Measurements from ENCODE around the gene ZMAT1.

DNA sequence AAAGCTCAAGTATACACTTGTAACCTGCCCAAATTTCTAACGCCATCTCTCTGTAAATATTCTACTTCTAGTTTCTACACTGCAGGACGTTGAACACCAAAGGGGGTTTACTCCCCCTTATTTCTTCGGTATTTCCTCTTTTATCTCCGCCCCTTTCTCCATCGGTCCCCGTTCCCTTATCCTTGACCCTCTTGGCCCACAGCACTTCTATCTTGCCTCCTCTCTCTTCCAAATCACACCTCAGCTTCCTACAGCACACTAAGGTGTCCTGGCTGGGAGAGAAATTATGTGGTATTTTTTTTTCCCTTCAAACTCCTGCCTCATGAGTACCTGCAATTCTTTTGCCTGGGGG is 715 bp downstream of the ZMAT1 start:
- TF ChIP-seq, protein P1, sequence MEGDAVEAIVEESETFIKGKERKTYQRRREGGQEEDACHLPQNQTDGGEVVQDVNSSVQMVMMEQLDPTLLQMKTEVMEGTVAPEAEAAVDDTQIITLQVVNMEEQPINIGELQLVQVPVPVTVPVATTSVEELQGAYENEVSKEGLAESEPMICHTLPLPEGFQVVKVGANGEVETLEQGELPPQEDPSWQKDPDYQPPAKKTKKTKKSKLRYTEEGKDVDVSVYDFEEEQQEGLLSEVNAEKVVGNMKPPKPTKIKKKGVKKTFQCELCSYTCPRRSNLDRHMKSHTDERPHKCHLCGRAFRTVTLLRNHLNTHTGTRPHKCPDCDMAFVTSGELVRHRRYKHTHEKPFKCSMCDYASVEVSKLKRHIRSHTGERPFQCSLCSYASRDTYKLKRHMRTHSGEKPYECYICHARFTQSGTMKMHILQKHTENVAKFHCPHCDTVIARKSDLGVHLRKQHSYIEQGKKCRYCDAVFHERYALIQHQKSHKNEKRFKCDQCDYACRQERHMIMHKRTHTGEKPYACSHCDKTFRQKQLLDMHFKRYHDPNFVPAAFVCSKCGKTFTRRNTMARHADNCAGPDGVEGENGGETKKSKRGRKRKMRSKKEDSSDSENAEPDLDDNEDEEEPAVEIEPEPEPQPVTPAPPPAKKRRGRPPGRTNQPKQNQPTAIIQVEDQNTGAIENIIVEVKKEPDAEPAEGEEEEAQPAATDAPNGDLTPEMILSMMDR (IDR thresholded peaks at IDR 0.05) = no peak
- TF ChIP-seq POLR2A (IDR thresholded peaks at IDR 0.05) (no peak), POLR2AphosphoS5 (IDR thresholded peaks at IDR 0.05) (no peak), EP300 (IDR thresholded peaks at IDR 0.05) (no peak)

All from sigmoid colon (tissue), 4 donors.